Measurements from ENCODE around the gene EIF3D. TPM values are rescaled to one million over a fixed set of nuclear protein-coding genes. Genes with fewer than 3 reads are reported as not detected.

The EIF3D gene
- total RNA-seq, 1 donor from 2014 or later: 132 TPM

DNA sequence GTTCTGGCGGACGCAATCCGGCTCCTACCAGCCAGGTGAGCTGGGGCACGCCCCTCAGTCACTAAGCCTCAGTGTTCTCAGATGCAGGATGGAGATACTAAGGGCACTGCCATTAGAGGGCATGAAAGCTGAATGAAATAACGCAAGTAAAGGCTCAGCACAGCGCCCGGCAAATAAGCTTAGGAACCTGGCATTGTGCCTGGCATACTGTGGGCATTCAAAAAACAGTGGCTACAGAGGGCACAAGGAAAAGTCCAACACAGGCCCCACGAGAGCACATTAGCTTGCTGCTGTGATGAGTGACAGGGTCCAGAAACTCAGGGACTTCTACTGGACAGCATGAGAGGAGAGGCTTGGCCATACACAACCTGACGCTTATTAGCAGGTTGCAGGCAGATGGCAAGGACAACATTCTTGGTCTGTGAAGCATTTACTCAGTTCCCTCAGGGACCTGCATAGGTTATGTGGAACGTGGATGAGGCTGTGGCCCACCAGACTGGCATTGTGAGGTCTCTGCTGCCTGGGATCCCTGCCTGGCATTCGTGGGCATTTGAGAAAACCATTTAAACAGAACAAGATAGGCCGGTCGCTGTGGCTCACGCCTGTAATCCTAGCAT is 59.8 kb downstream of the EIF3D start:
- peaks cover 44% of the 10 kb centered on the region for H3K4me1 ChIP-seq
- no peaks in the 10 kb centered on the region for H3K9me3 ChIP-seq
- intact Hi-C loops (cut with DNase I): loop anchor here (5.0 kb wide), 2 partner anchors 82 to 167 kb away; partner anchors contain the start of gene MYH9
- TF ChIP-seq, protein P1, sequence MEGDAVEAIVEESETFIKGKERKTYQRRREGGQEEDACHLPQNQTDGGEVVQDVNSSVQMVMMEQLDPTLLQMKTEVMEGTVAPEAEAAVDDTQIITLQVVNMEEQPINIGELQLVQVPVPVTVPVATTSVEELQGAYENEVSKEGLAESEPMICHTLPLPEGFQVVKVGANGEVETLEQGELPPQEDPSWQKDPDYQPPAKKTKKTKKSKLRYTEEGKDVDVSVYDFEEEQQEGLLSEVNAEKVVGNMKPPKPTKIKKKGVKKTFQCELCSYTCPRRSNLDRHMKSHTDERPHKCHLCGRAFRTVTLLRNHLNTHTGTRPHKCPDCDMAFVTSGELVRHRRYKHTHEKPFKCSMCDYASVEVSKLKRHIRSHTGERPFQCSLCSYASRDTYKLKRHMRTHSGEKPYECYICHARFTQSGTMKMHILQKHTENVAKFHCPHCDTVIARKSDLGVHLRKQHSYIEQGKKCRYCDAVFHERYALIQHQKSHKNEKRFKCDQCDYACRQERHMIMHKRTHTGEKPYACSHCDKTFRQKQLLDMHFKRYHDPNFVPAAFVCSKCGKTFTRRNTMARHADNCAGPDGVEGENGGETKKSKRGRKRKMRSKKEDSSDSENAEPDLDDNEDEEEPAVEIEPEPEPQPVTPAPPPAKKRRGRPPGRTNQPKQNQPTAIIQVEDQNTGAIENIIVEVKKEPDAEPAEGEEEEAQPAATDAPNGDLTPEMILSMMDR (IDR thresholded peaks at IDR 0.05): no peak
- H3K4me3 ChIP-seq: no peak overlapping the region
- H3K27ac ChIP-seq: peak overlapping the region; percentile 33
- ATAC-seq: no peak
- DNase-seq: no peak
- no peaks in the 10 kb centered on the region for H3K27me3 ChIP-seq
- peaks cover 27% of the 10 kb centered on the region for H3K36me3 ChIP-seq

DNA sequence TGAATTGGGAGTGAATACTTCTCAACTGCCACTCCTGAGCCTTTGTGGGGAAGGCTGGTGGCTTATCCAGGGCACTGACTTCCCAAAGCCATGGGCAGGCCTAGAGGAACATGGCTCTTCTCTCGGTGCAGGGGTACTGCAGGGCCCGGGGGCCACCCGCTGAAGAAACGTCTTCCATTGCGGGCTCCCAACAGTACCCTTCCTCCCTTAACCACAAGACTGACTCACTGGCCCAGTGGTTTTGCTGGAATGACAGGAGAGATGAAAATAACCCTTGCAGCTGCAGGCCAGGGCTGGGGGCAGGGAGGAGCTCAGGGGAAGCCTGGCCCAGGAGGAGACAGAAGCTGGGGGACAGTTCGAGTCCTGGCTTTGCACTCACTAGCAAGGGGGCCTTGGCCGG is 61.0 kb downstream of the EIF3D start:
- no peak for ATAC-seq
- Histone ChIP-seq H3K9me3 (no peaks in the 10 kb centered on the region), H3K27ac (peak overlapping the region; percentile 75), H3K36me3 (peaks cover 17% of the 10 kb centered on the region), H3K4me1 (peaks cover 51% of the 10 kb centered on the region), H3K4me3 (no peak overlapping the region), H3K27me3 (no peaks in the 10 kb centered on the region)
- TF ChIP-seq, protein P1 (IDR thresholded peaks at IDR 0.05): no peak
- no peak for DNase-seq
- intact Hi-C loops (cut with DNase I): loop anchor here (5.0 kb wide), 2 partner anchors 81 to 166 kb away; partner anchors contain the start of gene MYH9

DNA sequence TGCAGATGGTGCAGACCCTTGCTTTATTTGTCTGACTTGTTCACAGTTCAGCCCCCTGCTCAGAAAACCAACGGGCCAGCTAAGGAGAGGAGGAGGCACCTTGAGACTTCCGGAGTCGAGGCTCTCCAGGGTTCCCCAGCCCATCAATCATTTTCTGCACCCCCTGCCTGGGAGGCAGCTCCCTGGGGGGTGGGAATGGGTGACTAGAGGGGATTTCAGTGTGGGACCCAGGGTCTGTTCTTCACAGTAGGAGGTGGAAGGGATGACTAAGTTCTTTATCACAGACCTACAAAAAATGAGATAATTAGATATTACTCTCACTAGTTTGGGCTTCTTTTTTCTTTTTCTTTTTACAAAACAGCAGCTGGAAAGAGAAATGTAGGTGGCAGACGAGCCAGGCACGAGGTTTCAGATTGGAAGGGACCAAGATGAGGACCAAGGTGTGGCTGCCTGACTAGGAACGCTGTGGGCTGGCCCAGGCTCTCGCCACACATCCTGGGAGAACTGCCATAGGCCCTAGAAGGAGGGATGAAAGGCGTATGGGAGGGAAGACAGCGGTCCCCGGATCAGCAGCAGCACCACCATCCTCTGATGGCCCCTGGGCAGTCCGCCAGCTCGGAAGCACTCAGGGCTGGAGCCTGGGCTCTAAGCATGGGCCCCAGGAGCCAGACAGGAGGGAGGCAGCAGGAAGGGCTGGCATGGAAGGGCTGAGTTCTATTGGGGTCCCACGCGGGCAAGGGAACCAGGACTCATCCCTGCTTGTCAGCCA is 61.7 kb downstream of the EIF3D start:
- no peak for DNase-seq
- TF ChIP-seq, protein P1 (IDR thresholded peaks at IDR 0.05): no peak
- H3K27ac ChIP-seq: peak overlapping the region; percentile 75
- H3K4me1 ChIP-seq: peaks cover 57% of the 10 kb centered on the region
- intact Hi-C loops (cut with DNase I): loop anchor here (5.0 kb wide), 2 partner anchors 80 to 165 kb away; partner anchors contain the start of gene MYH9
- no peak overlapping the region for H3K4me3 ChIP-seq
- ATAC-seq: no peak
- no peaks in the 10 kb centered on the region for H3K27me3 ChIP-seq
- no peaks in the 10 kb centered on the region for H3K9me3 ChIP-seq
- peaks cover 10% of the 10 kb centered on the region for H3K36me3 ChIP-seq

DNA sequence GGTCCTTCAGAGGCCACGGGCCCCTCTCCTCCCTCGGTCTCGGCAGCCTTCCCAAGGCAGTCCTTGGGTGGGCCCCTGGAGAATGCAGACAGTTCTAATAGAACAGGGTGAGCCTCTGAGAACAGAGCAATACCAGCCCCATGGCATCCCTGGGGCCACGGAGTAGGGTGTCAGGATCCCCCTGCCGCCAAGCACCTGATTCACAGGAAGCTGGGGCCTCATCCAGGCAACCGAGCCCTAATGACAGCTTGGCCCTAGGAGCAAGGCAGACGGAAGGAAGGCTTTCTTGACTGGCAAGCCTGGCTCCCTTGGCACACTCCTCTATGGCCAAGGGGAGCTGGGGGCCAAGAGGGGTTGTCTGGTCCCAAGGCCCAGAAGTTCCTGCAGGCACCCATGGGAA is 62.7 kb downstream of the EIF3D start:
- Histone ChIP-seq H3K4me3 (no peak overlapping the region), H3K4me1 (peaks cover 63% of the 10 kb centered on the region), H3K27ac (peak overlapping the region; percentile 75), H3K27me3 (no peaks in the 10 kb centered on the region), H3K36me3 (peaks cover under 1% of the 10 kb centered on the region), H3K9me3 (no peaks in the 10 kb centered on the region)
- TF ChIP-seq, protein P1 (IDR thresholded peaks at IDR 0.05): no peak
- no peak for ATAC-seq
- DNase-seq: no peak
- intact Hi-C loops (cut with DNase I): loop anchor here (5.0 kb wide), 2 partner anchors 79 to 164 kb away; partner anchors contain the start of gene MYH9

DNA sequence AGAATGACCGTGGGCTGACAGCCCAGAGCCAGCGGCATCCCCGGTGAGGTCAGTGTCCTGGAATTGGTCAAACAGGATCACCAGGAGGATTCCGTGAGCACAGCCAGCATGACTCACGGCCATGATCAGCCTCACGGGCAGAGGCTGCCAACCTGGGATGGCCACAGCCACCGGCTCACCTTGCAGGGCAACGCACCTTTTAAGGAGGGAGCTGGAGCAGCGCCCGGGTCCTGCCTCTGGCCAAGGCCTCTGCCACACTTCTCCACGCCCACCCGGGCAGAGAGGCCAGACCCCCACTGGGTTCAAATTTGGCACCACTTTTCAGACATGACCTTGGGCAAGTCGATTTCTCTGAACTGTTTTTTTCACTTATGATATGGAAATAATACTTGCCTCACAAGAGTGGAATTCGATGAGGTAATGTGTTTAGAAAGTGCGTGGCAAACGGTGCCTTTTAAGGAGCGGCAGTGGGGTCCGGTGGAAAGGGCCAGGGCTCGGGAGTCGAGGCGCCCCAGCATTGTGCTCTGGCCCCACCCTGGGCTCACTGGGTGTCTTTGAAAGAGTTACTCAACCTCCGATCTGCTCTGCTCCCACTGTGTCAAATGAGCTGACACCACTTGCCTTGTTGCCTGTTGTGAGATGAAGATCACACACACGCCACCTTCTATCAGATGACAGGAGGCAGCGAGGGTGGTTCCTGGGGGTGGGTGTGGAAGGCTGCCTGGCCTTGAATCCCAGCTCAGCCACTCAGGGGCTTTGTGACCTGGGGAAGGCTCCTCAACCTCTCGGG is 63.5 kb downstream of the EIF3D start:
- Histone ChIP-seq H3K9me3 (no peaks in the 10 kb centered on the region), H3K27me3 (no peaks in the 10 kb centered on the region), H3K36me3 (no peaks in the 10 kb centered on the region), H3K27ac (peak overlapping the region; percentile 75), H3K4me1 (peaks cover 58% of the 10 kb centered on the region), H3K4me3 (no peak overlapping the region)
- ATAC-seq (peak; percentile 68), DNase-seq (peak; percentile 87)
- TF ChIP-seq, protein P1 (IDR thresholded peaks at IDR 0.05): no peak
- intact Hi-C loops (cut with DNase I): loop anchor here (5.0 kb wide), 2 partner anchors 78 to 163 kb away; partner anchors contain the start of gene MYH9

Data from upper lobe of right lung (tissue), 1 donor.